DMS 273 (cell line): ENCODE measurements around the gene ARID5A.
A peak's percentile ranks its signal among the peaks of the same experiment; 100 is the strongest.

Experiments used
- DNase-seq: peaks from one replicate; lab custom pipeline; 2025; ENCODE audit not compliant: unreplicated experiment; lab: John Stamatoyannopoulos, UW

ARID5A gene

GRCh38 chr2:96506907-96507240 is 29.7 kb upstream of the ARID5A start:
- DNase-seq = no peak

DNA sequence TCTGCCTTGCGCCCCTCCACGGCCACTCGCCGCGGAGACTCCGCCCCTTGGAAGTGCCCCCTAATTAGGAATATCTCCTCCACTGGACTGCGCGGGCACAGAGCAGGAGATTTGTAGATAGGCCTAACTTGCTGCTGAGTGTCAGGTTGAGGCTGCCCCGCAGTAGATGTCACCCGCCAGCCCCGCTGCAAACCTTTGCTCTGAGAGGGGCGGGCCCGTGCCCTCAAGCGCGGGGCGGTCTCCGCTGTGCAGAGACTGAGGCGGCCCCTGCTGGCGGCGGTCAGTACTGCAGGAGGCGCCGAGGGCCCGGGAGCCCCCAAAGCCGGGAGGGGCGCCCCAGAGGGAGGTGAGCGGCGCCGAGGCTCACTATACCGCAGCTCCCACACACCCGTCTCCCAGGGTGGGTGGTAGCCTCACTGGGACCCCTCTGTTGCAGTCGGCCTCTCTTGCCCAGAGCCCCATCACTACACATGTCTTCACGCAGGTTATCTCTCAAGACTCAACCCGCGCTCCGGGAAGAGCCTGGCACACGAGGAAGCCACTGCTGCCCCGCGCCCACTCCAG is 28.5 kb upstream of the ARID5A start:
- peak; percentile 86 for DNase-seq

GRCh38 chr2:96508521-96509113 is 27.9 kb upstream of the ARID5A start:
- no peak for DNase-seq

GRCh38 chr2:96509114-96509846 is 27.3 kb upstream of the ARID5A start:
- peak; percentile 92 for DNase-seq

DNA sequence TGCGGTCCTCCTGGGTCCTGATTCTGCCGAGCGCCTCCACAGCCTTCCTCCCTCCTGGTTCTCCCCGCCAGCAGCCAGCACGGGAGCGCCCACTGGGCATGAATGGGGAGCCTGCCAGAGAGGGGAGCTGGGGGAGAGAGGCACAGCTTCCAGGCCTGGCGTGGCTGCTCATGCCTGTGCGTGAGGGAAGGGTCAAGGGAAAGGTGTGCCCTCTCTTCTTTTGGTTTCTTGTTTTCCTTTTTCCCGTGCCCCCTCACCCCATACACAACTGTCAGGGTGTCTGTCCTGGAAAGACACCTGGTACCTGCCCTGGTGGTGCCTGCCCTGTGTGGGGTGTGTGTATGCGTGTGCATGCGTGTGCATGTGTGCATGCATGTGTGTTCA is 26.7 kb upstream of the ARID5A start:
- DNase-seq = no peak

DNA sequence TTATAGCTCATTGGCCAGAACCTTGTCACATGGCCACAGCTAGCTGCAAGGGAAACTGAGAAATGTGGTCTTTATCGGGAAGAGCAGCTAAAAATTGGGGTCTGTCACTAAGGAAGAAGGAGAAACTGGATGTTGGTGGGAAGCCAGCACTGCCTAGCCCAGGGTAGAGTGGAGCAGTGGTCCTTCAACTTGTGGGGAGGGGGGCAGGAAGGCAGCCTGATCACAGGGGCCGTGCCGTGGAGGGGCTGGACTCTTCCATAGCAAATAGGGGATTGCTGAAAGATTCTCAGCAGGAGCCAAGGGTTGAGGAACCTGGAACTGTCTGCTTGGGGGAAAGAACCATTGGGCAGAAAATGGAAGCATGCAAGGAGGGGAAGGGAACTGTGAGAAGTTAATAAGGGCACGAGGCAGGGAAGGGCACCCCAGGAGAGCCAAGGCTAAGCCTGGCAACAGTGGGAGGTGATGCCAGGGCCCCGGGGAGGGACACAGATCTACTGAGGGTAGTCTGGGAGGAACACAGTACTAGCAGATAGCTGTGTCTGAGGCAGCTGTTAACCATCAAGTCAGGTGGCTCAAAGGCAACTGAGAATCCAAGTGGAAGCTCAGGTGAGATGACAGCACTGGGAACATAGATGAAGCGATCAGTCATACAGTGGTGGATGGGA is 25.5 kb upstream of the ARID5A start:
- DNase-seq = no peak

- no peak for DNase-seq
Measured at GRCh38 chr2:96511851-96512250, 24.7 kb upstream of the ARID5A start.

DNA sequence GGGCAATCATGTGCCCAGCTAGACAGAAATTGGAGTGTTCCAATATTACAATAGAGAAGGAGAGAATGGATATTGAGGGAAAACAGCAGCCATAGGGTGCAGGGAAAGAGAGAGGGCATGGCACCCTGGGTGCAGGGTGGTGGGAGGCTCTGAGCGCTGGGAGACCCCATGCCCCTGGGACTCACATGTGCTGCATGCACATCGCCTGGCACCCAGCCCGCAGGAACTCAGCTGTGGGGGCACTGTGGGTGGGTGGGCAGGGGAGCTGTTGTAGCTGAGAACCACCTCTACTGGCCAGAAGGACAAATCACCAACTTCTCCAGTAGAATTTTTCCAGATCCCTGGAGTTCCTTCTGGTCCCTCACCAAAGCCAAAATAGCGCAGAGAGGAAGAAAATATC is 24.2 kb upstream of the ARID5A start:
- no peak for DNase-seq

DNA sequence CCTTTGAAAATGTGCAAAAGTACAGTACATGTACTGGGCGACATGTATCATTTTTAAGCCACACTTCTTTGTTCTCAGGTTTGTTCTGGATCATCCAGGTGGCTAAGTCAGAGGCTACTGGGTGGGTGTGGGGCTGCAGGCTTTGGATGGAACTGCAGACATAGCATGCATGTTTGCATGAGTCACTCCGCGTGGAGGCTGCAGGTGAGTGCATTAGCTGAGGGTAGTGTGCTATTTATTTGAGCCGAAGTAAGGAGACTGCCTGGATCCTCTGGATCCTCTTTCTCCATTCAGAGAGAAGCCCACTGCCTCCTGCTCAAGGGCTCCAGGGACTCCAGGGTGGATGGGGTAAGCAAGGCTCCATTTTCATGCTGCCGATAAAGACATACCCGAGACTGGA is 22.0 kb upstream of the ARID5A start:
- DNase-seq = no peak

GRCh38 chr2:96517079-96517478 is 19.5 kb upstream of the ARID5A start:
- no peak for DNase-seq

DNA sequence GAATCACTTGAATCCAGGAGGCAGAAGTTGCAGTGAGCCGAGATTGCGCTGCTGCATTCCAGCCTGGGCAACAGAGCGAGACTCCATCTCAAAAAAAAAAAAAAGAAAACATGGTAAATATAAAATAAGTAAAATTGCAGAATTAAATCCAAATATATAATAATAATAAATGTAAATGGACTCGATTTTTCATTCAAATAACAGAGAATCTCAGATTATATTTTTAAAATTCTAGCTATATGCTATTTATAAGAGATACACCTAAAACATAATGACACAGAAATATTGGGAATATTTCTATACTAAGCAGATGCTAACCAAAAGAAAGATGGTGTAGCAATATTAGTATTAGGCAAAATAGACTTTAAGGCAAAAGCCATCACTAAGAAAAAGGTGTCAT is 16.3 kb upstream of the ARID5A start:
- DNase-seq = no peak

DNA sequence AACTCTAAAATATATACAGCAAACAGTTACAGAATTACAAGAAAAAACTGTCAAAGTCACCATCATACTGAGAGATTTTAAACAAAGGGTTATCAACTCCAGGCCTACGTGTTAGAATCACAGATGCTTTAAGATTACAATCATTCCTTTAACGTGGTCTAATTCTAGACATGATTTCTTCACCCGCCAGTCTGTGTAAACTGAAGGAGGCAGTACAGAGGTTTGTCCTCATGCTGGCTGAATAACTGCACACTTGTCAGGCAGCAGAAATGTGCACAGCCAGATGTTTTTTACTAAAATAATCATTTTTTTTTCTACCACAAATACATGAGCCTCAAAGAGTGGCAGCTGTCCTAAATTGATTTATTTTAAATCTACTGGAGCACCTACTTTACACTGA is 15.9 kb upstream of the ARID5A start:
- no peak for DNase-seq

- no peak for DNase-seq
Measured at GRCh38 chr2:96521219-96521618, 15.3 kb upstream of the ARID5A start.

GRCh38 chr2:96522304-96523203 is 14.0 kb upstream of the ARID5A start:
- no peak for DNase-seq

GRCh38 chr2:96523659-96524481 is 12.7 kb upstream of the ARID5A start:
- DNase-seq = no peak

DNA sequence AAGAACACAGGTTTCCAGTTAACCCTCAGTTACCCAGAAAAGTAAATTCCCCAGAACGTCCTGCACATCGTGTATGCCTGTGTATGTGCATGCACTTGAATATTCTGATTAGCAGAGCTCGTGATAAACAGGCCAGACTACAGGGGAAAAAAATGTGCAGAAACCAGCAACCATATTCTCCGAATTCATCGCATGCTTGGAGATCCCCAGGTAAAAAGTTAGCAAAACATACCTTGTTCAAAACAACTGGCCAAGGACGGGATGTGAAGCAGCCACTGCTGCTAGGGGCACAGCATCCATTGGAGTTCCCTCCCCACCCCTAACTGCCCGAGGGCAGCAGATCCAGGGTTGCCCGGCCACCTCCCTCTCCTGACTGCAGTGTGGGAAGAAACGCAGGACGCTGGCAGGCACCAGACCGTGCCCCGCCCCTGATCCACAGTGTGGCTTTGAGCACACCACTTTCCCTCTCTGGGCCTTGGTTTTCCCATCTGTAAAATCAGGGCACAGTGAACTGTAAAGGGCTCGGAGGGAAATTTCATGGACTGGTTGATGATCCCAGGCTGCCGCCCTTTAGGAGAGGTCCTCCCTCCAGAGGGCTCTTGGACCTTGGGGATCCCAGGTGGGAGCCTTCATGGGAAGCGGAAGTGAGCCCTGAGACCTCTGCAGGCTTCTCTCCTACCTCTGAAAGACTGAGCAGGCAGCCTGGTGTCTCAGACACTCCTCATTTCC is 11.9 kb upstream of the ARID5A start:
- no peak for DNase-seq

DNA sequence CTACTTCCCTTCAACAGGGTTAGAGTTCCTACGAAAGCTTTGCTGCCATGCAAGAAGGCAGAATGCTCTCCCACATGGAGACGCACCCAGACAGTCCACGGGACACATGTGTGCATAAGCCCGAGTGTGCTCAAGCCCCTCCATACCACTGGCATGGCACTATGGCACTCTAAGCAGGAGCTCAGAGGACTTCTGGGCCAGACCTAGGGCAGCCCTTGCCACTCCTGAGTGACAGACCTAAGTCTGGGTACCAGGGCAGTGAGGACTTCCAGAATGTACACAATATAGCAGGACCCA is 11.4 kb upstream of the ARID5A start:
- no peak for DNase-seq

DNA sequence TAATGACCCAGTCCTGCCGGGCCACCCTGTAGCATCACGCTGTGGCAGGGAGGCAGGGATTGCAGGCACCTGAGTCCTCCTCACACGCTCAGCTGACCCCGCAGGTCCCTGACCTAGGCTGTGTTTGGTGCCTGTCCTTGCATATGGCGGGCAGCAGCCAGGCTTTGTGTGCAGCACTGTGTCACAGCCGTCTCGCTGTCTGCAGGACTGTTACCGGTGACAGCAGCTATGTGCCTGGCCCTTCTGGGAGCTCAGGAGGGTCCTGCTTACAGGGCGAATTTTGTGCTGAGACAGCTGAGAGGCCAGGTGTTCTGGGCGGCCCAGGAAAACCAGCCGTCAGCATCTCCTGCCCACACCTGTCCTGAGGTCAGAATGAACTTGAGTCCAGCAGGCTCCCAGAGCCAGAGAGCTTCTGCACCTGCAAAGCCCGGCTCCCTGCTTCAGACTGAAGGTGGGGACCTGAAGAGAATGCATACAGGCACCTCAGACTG is 10.4 kb upstream of the ARID5A start:
- no peak for DNase-seq

DNA sequence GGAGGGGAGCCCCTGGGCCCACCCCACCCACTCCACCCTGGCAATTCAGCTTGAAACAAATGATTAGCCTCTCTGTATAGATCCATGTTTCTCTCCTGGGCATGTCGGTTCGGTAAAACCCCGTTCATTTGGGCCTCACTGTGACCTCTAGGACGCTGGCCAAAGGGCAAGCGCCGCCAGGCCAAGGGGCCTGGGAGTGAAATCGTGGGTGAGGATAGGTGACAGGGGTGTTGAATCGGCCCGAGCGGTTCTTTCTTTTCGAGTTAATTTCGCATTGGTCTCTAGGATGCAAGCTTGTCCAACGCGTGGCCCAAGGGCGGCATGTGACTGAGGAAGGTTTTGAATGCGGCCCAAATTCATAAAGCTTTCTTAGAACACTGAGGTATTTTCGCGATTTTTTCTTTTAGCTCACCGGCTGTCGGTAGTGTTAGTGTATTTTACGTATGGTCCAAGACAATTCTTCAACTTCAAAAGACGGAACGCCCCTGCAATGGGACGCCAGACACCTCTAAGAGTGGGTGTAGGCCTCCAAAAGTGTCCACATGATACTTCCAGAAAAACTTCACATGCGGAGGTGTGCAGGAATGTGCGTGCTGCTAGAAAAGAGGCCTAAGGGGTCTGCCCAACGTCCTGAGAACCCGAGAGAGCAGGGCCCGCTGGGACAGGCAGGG is 9.8 kb upstream of the ARID5A start:
- DNase-seq = no peak
